Right lobe of liver (tissue), 6 donors: Measurements from ENCODE around the gene SERP2. TPM values are rescaled to one million over a fixed set of nuclear protein-coding genes. Genes with fewer than 3 reads are reported as not detected.

Experiments
- ATAC-seq, 4 donors: fragments of 200-7000 bp; cut with Tn5 transposase; one replicate each; pipeline ENCODE4 v1.9.1; 2020; ENCODE audit warnings: mild to moderate bottlenecking in 4 of 4, moderate library complexity in 4 of 4
- DNase-seq, 3 donors: peaks; one replicate each; pipeline ENCODE4 v3.0.0-alpha.2; 2020
- H3K27ac ChIP-seq, 3 donors: fragments of 200-600 bp; one replicate each; pipeline ENCODE4 v1.8.0; 2022
- H3K27me3 ChIP-seq, 2 donors: fragments of 200-600 bp; one replicate each; pipeline ENCODE4 v1.8.0; 2022
- H3K36me3 ChIP-seq, 4 donors: fragments of 200-600 bp; sonication (generic) in 1 of 4; one replicate each; pipeline versions ENCODE4 v1.5.1 to v1.8.0; 2017 to 2022; ENCODE audit warnings: control low read depth in 1 of 4
- H3K4me1 ChIP-seq, 4 donors: fragments of 200-600 bp; sonication (generic) in 1 of 4; one replicate each; pipeline versions ENCODE4 v1.5.1 to v1.8.0; 2017 to 2022; ENCODE audit warnings: control low read depth in 1 of 4
- H3K4me3 ChIP-seq, 3 donors: fragments of 200-600 bp; one replicate each; pipeline ENCODE4 v1.8.0; 2022
- H3K9me3 ChIP-seq, 4 donors: fragments of 200-600 bp; sonication (generic) in 1 of 4; one replicate each; pipeline versions ENCODE4 v1.5.1 to v1.8.0; 2017 to 2022; ENCODE audit warnings: control low read depth in 1 of 4
- POLR2A ChIP-seq: fragments of 450-650 bp; IDR thresholded peaks from one replicate; pipeline ENCODE4 v1.6.1; 2017; ENCODE audit warnings: antibody characterized with exemption, mild to moderate bottlenecking
- WGBS: methylation state at CpG from one replicate; pipeline ENCODE4 v1.1.6; 2018; ENCODE audit warnings: low coverage, low lambda C conversion rate; ENCODE audit not compliant: insufficient coverage; ENCODE audit errors: missing lambda C conversion rate; 5-methylcytosine and 5-hydroxymethylcytosine counted together
- intact Hi-C, 2 donors: fragments of 100-400 bp; cut with DNase I; formaldehyde crosslinking; loops; one replicate each; pipeline versions ENCODE4 v1.11.2 to v1.14.1; 2022
- total RNA-seq, 6 experiments: library from RNA; depleted of rRNA in 2 of 6; stranded (reverse); fragments of >200 nt in 2 of 6; fragmentation: NEBNext Ultra II Directional in 3 of 6; extraction: Animal tissue kit (Norgen Biotek cat#: 25700) in 3 of 6; gene quantifications; one replicate each; pipeline versions ENCODE4 v1.1.0 to v1.2.4, GENCODE V29; 2016 to 2023
- TF ChIP-seq, protein P1 (sequence below), 4 donors: fragments of 200-600 bp in 3 of 4; fragments of 450-650 bp in 1 of 4; IDR thresholded peaks; one replicate each; pipeline versions ENCODE4 v1.5.1 to v1.8.0; 2016 to 2022; ENCODE audit warnings: antibody characterized with exemption in 4 of 4, mild to moderate bottlenecking in 2 of 4
- donor health status: DM: no; HTN: yes; CAD: no.
- donor health status: DM: no; HTN: no; CAD: no.
- donor health status: DM: no; HTN: no; CAD: no.
- donor health status: DM: no; HTN: yes; CAD: no.
- donor health status: DM: no; HTN: yes; CAD: no.

The SERP2 gene
- total RNA-seq, 6 experiments from 2014 or later = 2.1 to 9.0 (median 2.8) TPM

DNA sequence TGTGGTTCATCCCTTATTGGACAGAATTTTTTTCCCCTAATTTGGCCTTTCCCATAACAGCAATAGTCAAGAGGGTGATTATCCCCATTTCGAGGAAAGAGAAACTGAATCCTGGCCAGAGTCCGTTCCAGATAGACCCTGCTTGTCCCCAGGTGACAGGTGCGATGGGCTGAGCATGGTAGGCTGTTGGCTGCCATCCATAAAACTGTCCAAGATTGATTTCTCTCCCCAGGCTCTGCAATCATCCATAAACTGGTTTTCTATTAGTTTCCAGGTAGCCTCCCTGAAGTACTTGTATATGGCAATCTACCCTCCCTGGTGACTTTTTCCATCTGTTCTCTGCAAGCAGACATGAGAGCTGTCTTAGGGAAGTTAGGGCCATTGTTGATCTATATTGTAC, 25.4 kb downstream of the SERP2 start:
- ATAC-seq (no peak), DNase-seq (peak in 1 of 3 donors; percentile 28)
- H3K4me3 ChIP-seq = no peak overlapping the region
- no peak for TF ChIP-seq POLR2A
- TF ChIP-seq, protein P1, sequence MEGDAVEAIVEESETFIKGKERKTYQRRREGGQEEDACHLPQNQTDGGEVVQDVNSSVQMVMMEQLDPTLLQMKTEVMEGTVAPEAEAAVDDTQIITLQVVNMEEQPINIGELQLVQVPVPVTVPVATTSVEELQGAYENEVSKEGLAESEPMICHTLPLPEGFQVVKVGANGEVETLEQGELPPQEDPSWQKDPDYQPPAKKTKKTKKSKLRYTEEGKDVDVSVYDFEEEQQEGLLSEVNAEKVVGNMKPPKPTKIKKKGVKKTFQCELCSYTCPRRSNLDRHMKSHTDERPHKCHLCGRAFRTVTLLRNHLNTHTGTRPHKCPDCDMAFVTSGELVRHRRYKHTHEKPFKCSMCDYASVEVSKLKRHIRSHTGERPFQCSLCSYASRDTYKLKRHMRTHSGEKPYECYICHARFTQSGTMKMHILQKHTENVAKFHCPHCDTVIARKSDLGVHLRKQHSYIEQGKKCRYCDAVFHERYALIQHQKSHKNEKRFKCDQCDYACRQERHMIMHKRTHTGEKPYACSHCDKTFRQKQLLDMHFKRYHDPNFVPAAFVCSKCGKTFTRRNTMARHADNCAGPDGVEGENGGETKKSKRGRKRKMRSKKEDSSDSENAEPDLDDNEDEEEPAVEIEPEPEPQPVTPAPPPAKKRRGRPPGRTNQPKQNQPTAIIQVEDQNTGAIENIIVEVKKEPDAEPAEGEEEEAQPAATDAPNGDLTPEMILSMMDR (IDR thresholded peaks at IDR 0.05) = no peak
- H3K9me3 ChIP-seq = no peaks in the 10 kb centered on the region
- H3K4me1 ChIP-seq = peaks cover 0 to 36% (median 5%) of the 10 kb centered on the region in 4 donors
- H3K36me3 ChIP-seq = no peaks in the 10 kb centered on the region
- H3K27me3 ChIP-seq = no peaks in the 10 kb centered on the region
- 53% methylated on average over 3 of the region's 3 CpGs for WGBS
- intact Hi-C loops = no loop called here
- H3K27ac ChIP-seq = no peak overlapping the region

DNA sequence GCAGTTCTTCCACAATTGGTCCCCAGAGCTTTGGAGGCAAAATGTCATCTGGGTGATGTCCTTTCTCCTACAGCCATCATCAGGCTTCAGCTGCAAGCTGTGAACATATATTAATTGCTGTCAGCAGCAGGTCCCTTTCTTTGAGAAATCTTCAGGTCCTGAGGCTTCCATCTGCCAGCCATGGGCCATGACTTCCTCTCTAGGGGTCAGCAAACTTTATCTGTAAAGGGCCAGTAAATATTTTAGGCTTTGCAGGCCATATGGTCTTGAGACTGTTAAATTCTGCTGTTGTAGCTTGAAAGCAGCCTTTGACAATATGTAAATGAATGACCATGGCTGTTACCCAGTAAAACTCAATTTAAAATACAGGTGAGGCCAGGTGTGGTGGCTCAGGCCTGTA, 27.1 kb downstream of the SERP2 start:
- DNase-seq = no peak
- no peak for ATAC-seq

DNA sequence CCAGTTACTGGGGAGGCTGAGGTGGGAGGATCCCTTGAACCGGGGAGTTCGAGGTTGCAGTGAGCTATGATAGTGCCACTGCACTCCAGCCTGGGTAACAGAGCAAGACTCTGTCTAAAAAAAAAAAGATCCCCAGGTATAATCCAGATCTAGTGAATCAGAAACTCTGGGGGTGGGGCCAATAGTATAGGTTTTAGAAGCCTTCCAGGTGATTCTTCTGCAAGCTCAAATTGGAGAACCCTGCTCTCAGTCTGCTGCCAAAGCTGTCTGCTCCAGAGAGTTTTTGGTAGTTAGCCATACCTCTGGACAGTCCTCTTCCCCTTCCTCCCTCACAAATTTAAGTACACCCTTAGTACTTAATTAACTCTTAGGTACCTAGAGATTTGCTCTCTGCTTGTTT, 28.0 kb downstream of the SERP2 start:
- no peaks in the 10 kb centered on the region for H3K9me3 ChIP-seq
- peak overlapping the region in 1 of 3 donors; percentile 15 for H3K27ac ChIP-seq
- H3K27me3 ChIP-seq = no peaks in the 10 kb centered on the region
- intact Hi-C loops = no loop called here
- H3K36me3 ChIP-seq = no peaks in the 10 kb centered on the region
- peak in 1 of 3 donors; percentile 58 for DNase-seq
- TF ChIP-seq, protein P1 (IDR thresholded peaks at IDR 0.05) = no peak
- TF ChIP-seq POLR2A = no peak
- 92% methylated on average over 2 of the region's 2 CpGs for WGBS
- H3K4me1 ChIP-seq = peaks cover 0 to 38% (median 7%) of the 10 kb centered on the region in 4 donors
- no peak for ATAC-seq
- H3K4me3 ChIP-seq = no peak overlapping the region

More for the DNA sequence above, 27.1 kb downstream of the SERP2 start:
- H3K9me3 ChIP-seq = no peaks in the 10 kb centered on the region
- no peaks in the 10 kb centered on the region for H3K36me3 ChIP-seq
- TF ChIP-seq POLR2A = no peak
- TF ChIP-seq, protein P1 (IDR thresholded peaks at IDR 0.05) = no peak
- peaks cover 0 to 36% (median 5%) of the 10 kb centered on the region in 4 donors for H3K4me1 ChIP-seq
- no peak overlapping the region for H3K4me3 ChIP-seq
- H3K27ac ChIP-seq = no peak overlapping the region
- intact Hi-C loops = no loop called here
- no peaks in the 10 kb centered on the region for H3K27me3 ChIP-seq

DNA sequence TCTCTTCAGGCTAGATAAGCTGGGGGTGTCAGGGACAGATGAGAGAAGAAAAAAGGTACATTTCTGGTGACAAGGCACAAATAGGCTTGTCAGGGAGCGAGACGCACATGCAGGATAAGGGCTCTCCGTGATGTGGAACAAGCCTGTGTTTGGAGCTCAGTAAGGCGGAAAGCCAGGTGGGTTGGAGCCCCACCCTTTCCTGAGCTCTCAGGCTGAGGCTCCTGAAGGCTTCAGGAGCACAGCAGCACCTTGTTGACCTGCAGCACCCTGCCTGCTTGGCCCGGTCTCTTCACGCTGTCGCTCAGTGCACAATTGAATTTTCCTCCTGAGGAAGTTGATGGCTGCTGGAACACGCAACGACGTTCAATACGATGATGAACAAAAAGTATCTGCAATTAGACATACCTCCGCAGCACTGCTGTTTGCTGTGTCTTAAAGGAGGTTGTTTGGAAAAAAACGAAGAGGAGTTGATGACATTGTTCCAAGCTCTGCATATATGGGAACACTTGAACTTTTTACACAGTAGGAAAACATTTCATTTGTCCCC, 29.3 kb downstream of the SERP2 start:
- intact Hi-C loops = no loop called here
- TF ChIP-seq, protein P1 (IDR thresholded peaks at IDR 0.05) = no peak
- no peak for TF ChIP-seq POLR2A
- ATAC-seq (no peak), DNase-seq (peak in 1 of 3 donors; percentile 18)
- Histone ChIP-seq H3K4me1 (peaks cover 0 to 28% (median 7%) of the 10 kb centered on the region in 4 donors), H3K27me3 (no peaks in the 10 kb centered on the region), H3K9me3 (no peaks in the 10 kb centered on the region), H3K27ac (peak overlapping the region in 2 of 3 donors; percentile 84 to 86), H3K36me3 (no peaks in the 10 kb centered on the region), H3K4me3 (peak overlapping the region in 1 of 3 donors; percentile 62)
- 81% methylated on average over 6 of the region's 13 CpGs for WGBS
